Measurements from ENCODE around the gene WNK3. TPM values are rescaled to one million over a fixed set of nuclear protein-coding genes. Genes with fewer than 3 reads are reported as not detected.
A peak's percentile ranks its signal among the peaks of the same experiment; 100 is the strongest.

Gene WNK3
- total and polyA plus RNA-seq, 2 experiments from 2014 or later = 27.6 to 57.5 TPM

GRCh38 chrX:54359408-54359807, 1.6 kb upstream of the WNK3 start (continued):
- TF ChIP-seq CREB1 (CRISPR knock-in tag; IDR thresholded peaks at IDR 0.05; ENCODE audit: low read depth) (no peak), POLR2AphosphoS5 (IDR thresholded peaks at IDR 0.05; ENCODE audit: low read depth) (no peak), CTCF (conservative IDR thresholded peaks at IDR 0.05; ENCODE audit: low read depth in 2 of 2) (no peak), NANOG (IDR thresholded peaks at IDR 0.05; ENCODE audit: borderline replicate concordance) (no peak), ZNF114 (CRISPR knock-in tag; IDR thresholded peaks at IDR 0.05) (no peak)

GRCh38 chrX:54358424-54359211, 772 bp upstream of the WNK3 start:
- DNase-seq (ENCODE audit: low spot score) = peak; percentile 92
- Histone ChIP-seq H3F3A (replicated peaks; ENCODE audit: low read depth) (no peaks in the 10 kb centered on the region), H3K9me2 (ENCODE audit: insufficient read depth) (no peaks in the 10 kb centered on the region), H3K4me1 (ENCODE audit: insufficient read depth) (peaks cover 11% of the 10 kb centered on the region; the same call in 1 of the 2 replicates), H3K4me3 (peak overlapping the region; percentile 57), H3K79me2 (replicated peaks; ENCODE audit: insufficient read depth) (peaks cover 35% of the 10 kb centered on the region), H2AFZ (peak overlapping the region; percentile 90; the same call in 1 of the 2 replicates), H3K27me3 (ENCODE audit: insufficient read depth) (no peaks in the 10 kb centered on the region), H3K27ac (ENCODE audit: low read depth) (peak overlapping the region; percentile 99), H4K20me1 (replicated peaks; ENCODE audit: insufficient read depth) (no peaks in the 10 kb centered on the region), H3K4me2 (peak overlapping the region; percentile 88), H3K36me3 (ENCODE audit: insufficient read depth) (no peaks in the 10 kb centered on the region)
- H3K27ac Mint-ChIP-seq = peak overlapping the region; percentile 100
- no peak for TF ChIP-seq CTCF (conservative IDR thresholded peaks at IDR 0.05; ENCODE audit: low read depth in 2 of 2)
- no peak for TF ChIP-seq STAT1 (IDR thresholded peaks at IDR 0.05; ENCODE audit: unreplicated experiment)
- peak; percentile 59; the same call in 1 of the 2 replicates for TF ChIP-seq ETS1 (IDR thresholded peaks at IDR 0.05)
- TF ChIP-seq EZH2phosphoT487 (IDR thresholded peaks at IDR 0.05; ENCODE audit: unreplicated experiment) = no peak
- TF ChIP-seq JUNB (IDR thresholded peaks at IDR 0.05; ENCODE audit: unreplicated experiment) = no peak
- TF ChIP-seq CREB1 (CRISPR knock-in tag; IDR thresholded peaks at IDR 0.05; ENCODE audit: low read depth) = no peak; the same call in 1 of the 2 replicates
- TF ChIP-seq ZNF462 (CRISPR knock-in tag; IDR thresholded peaks at IDR 0.05) = no peak
- TF ChIP-seq POLR2AphosphoS5 (IDR thresholded peaks at IDR 0.05; ENCODE audit: low read depth) = 0 out of 2 replicates have a peak, but pooled peaks have one; percentile 26
- TF ChIP-seq NANOG (IDR thresholded peaks at IDR 0.05; ENCODE audit: borderline replicate concordance) = no peak
- peaks cover 29% of the 10 kb centered on the region for H3K4me1 Mint-ChIP-seq
- H3K36me3 Mint-ChIP-seq (ENCODE audit: low read depth) = no peaks in the 10 kb centered on the region; the same call in 2 of the 3 replicates
- H3K4me3 Mint-ChIP-seq = peak overlapping the region; percentile 88
- peak; percentile 72 for ATAC-seq
- H3K9me3 Mint-ChIP-seq = no peaks in the 10 kb centered on the region; the same call in 2 of the 3 replicates
- peaks cover 12% of the 10 kb centered on the region for H3K27me3 Mint-ChIP-seq (ENCODE audit: insufficient read depth, low read depth, poor library complexity)
